HFFc6 (cell line): Measurements from ENCODE around the gene RAMAC. TPM values are rescaled to one million over a fixed set of nuclear protein-coding genes. Genes with fewer than 3 reads are reported as not detected.

Source experiments
- DNase-seq: peaks from one replicate; pipeline ENCODE4 v3.0.0-alpha.2; 2018
- H3K27ac Mint-ChIP-seq: 2 replicates; pipeline ENCODE4 v1.8.0; 2020; ENCODE audit warnings: mild to moderate bottlenecking, mixed read lengths
- H3K27me3 Mint-ChIP-seq: 2 replicates; pipeline ENCODE4 v1.8.0; 2021; ENCODE audit warnings: mild to moderate bottlenecking, moderate library complexity, mixed read lengths; ENCODE audit not compliant: insufficient read depth
- H3K36me3 Mint-ChIP-seq: 2 replicates; pipeline ENCODE4 v1.8.0; 2021; ENCODE audit warnings: low read depth, mixed read lengths
- H3K4me1 Mint-ChIP-seq: 2 replicates; pipeline ENCODE4 v1.8.0; 2020; ENCODE audit warnings: low read depth, mixed read lengths
- H3K4me3 Mint-ChIP-seq: 2 replicates; pipeline ENCODE4 v1.8.0; 2020; ENCODE audit warnings: mild to moderate bottlenecking, moderate library complexity, mixed read lengths
- H3K9me3 Mint-ChIP-seq: 2 replicates; pipeline ENCODE4 v1.8.0; 2020; ENCODE audit warnings: mild to moderate bottlenecking, mixed read lengths
- CTCF ChIP-seq: fragments of 200-600 bp; sonication (generic); IDR thresholded peaks from 2 replicates; pipeline ENCODE4 v1.5.0; 2021; ENCODE audit warnings: antibody characterized with exemption, mild to moderate bottlenecking
- total RNA-seq, 6 experiments: library from RNA; stranded (reverse); fragmentation: NEBNext Ultra II Directional; extraction: Animal tissue kit (Norgen Biotek cat#: 25700); gene quantifications; 2 replicates in 1 of 6; 3 replicates in 5 of 6; pipeline ENCODE4 v1.2.3, GENCODE V29; 2021

The RAMAC gene
- total RNA-seq, 6 experiments from 2014 or later: 18.6 to 22.0 (median 20.3) TPM

DNA sequence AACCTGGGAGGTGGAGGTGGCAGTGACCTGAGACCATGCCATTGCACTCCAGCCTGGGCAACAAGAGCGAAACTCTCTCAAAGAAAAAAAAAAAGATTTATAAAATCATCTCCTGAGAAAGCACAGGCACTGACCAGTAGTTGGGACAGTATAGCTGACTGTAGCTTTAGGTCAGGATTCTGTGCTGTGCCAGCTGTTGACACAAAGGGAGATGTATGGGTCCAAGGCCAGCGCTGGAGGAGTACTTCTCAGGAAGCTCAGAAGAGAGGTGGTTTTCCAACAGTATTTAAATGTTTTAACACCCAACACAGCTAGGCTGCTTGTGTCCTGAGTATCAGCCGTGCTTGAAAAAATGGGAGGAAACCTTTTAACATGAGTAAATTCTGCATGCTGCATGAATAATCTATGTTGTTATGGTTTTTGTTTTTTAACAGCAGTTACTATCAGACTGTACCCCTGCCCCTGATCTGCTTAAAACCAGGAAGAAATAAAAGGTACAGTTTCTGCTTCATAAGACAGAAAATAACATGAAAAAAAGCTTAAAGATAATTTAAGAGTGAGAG is 6.5 kb downstream of the RAMAC start:
- no peak overlapping the region for H3K27ac Mint-ChIP-seq
- no peak for DNase-seq
- H3K4me1 Mint-ChIP-seq: peaks cover 7% of the 10 kb centered on the region
- no peak for TF ChIP-seq CTCF
- no peaks in the 10 kb centered on the region for H3K9me3 Mint-ChIP-seq
- peaks cover 1% of the 10 kb centered on the region; the same call in 1 of the 2 replicates for H3K27me3 Mint-ChIP-seq
- peaks cover 7% of the 10 kb centered on the region; the same call in 1 of the 2 replicates for H3K36me3 Mint-ChIP-seq
- H3K4me3 Mint-ChIP-seq: no peak overlapping the region

- no peak for DNase-seq
- Mint-ChIP-seq H3K36me3 (peaks cover 5% of the 10 kb centered on the region; the same call in 1 of the 2 replicates), H3K27me3 (peaks cover 1% of the 10 kb centered on the region; the same call in 1 of the 2 replicates), H3K9me3 (no peaks in the 10 kb centered on the region), H3K4me3 (no peak overlapping the region), H3K27ac (no peak overlapping the region), H3K4me1 (peaks cover 6% of the 10 kb centered on the region; the same call in 1 of the 2 replicates)
- TF ChIP-seq CTCF: no peak
Observed at GRCh38 chr15:82993144-82993543, 7.1 kb downstream of the RAMAC start.

DNA sequence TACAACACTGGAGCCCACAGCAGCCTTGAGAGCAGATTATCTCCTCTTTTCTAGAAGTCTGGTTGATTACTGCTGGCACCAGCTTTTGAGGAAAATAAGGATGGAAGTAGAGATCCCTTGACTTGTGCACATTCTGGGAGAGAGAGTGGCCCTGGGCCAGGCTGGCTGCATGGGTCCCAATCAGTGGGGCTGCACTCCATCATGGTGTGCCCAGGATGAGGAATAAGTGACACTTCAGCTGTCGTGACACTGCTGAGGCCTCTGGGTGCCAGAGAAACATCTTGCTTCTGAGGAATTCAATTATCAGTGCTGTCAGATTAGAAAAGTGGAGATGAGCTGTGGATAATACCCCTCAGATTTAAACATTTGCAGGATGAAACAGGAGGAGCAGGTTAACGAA is 9.1 kb downstream of the RAMAC start:
- Mint-ChIP-seq H3K27me3 (peaks cover 1% of the 10 kb centered on the region; the same call in 1 of the 2 replicates), H3K36me3 (no peaks in the 10 kb centered on the region; the same call in 1 of the 2 replicates), H3K4me3 (no peak overlapping the region), H3K4me1 (peaks cover 15% of the 10 kb centered on the region), H3K27ac (no peak overlapping the region), H3K9me3 (no peaks in the 10 kb centered on the region)
- DNase-seq: no peak
- no peak for TF ChIP-seq CTCF

DNA sequence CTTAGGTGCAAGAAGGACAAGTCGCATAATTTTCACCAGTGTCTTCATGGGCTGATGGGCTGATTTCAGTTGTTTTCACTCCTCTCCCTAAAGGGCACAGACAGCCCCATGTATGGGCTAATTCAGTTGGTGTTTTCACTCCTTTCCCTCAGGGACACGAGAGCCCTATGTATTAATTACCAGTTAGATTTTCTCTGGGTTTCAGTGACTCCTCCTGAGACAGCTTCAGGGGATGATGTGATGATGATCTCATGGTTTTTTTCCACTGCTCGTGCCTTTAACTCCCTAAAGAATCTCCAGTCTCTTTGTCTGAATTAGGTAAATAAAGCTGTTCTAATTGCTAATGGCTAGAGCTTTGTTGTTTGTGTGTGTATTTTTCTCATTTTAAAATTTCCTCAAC is 9.9 kb downstream of the RAMAC start:
- no peak for TF ChIP-seq CTCF
- Mint-ChIP-seq H3K4me3 (no peak overlapping the region), H3K4me1 (peaks cover 20% of the 10 kb centered on the region), H3K36me3 (no peaks in the 10 kb centered on the region; the same call in 1 of the 2 replicates), H3K27me3 (peaks cover 1% of the 10 kb centered on the region; the same call in 1 of the 2 replicates), H3K27ac (no peak overlapping the region), H3K9me3 (no peaks in the 10 kb centered on the region)
- DNase-seq: peak; percentile 31

GRCh38 chr15:82999426-82999825 is 13.4 kb downstream of the RAMAC start:
- no peaks in the 10 kb centered on the region for H3K36me3 Mint-ChIP-seq
- no peaks in the 10 kb centered on the region; the same call in 1 of the 2 replicates for H3K27me3 Mint-ChIP-seq
- no peak overlapping the region for H3K27ac Mint-ChIP-seq
- TF ChIP-seq CTCF: no peak
- peaks cover 20% of the 10 kb centered on the region for H3K4me1 Mint-ChIP-seq
- DNase-seq: peak; percentile 32
- no peaks in the 10 kb centered on the region for H3K9me3 Mint-ChIP-seq
- no peak overlapping the region for H3K4me3 Mint-ChIP-seq
